GM12875 (cell line): ENCODE results near the gene LRP4.

Source experiments
- H3K4me3 ChIP-seq: one replicate; pipeline ENCODE4 v1.5.1; 2011; ENCODE audit warnings: low read depth, low read length, control low read depth
- CTCF ChIP-seq: IDR thresholded peaks from 2 replicates; pipeline ENCODE4 v1.5.1; 2011; ENCODE audit warnings: low read depth, mild to moderate bottlenecking, control low read depth, inconsistent platforms, low read length, moderate library complexity, borderline replicate concordance; ENCODE audit not compliant: insufficient read depth

The LRP4 gene

DNA sequence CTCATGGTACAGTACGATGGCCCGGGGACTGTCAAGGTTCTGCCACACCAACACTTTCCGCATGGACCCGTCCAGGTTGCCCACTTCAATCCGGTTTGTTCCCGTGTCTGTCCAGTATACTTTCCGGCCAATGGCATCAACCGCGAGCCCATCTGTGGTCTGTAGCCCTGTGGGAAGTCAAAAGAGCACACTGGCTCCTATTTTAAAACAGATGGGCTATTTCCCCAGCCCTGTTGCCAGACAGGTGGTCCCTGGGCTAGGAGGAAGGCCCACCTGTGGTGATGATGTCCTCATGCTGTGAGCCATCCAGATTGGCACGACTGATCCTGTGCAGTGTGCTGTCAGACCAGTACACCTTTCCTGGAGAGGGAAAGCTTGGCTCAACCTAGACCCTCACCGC, 41.9 kb downstream of the LRP4 start:
- H3K4me3 ChIP-seq, result no peak overlapping the region
- TF ChIP-seq CTCF, result no peak

GRCh38 chr11:46874586-46874985, 43.8 kb downstream of the LRP4 start:
- TF ChIP-seq CTCF, result no peak
- H3K4me3 ChIP-seq, result no peak overlapping the region

- H3K4me3 ChIP-seq, result no peak overlapping the region
- TF ChIP-seq CTCF, result no peak
Observed at GRCh38 chr11:46868912-46869311, 49.4 kb downstream of the LRP4 start.

DNA sequence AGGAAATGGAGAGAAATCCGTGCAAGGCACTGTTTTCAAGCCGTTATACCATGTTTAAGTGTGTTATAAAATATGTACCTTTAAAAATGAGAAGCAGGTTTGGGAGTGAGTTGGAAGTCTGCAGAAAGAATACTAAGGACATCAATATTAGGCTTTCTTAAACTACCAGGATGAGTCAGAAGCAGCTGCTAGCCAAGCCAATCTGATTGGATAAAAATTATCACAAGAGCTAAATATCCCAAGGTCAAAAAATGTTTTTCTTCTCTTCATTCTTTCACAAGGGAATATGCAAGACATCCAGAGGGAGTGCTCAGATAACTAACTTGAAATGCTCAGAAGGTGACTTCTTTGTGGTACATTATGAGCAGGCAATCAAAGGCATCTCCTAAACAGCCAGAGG, 53.0 kb downstream of the LRP4 start:
- H3K4me3 ChIP-seq, result no peak overlapping the region
- no peak for TF ChIP-seq CTCF

DNA sequence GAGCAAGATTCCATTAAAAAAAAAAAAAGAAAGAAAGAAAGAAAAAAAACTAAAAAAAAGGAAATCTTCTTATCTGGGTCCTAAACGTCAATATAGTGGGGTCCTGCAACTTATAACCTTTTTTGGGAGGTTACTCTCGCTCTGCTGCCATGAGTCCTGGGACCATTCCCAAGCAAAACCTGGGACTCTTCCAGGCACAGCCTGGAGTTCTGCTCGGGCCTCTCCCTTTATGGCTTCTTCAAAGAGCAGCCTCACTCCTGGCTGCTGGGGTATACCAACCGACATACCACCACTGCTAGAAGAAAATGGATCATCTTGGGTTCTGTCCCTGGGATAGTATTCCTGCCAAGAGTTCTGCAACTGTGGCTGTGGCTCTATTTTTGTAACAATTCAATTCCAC, 58.1 kb downstream of the LRP4 start:
- H3K4me3 ChIP-seq, result no peak overlapping the region
- no peak for TF ChIP-seq CTCF

DNA sequence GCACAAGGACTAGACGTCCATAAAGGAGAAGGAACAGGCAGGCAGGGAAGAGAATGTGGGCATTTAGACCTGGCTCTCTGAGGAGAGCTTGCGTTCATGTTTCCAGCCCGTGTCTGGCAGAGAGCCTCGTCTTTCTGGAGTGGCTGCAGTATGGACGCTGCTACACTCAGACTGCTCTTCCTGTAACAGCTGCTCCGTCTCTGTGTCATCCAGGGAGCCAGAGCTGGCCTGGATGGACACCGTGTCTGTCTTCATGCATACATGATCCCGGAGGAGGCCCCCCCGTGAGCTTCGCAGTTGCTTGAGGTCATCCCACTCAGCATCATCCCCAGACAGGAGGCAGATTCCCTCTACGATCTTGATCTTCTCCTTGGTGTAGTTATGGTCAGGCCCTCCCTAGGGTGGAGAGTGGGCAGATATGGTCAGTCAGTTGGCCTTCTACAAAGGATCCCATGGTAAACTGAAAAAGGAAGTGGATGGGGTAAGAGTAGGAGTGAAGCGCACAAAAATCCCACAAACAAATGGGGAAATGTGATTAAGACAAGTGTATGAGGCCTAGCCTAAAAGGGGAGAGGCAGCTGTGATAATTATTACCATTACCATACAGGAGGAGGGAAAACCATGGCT, 59.3 kb downstream of the LRP4 start:
- TF ChIP-seq CTCF, result no peak
- no peak overlapping the region for H3K4me3 ChIP-seq

DNA sequence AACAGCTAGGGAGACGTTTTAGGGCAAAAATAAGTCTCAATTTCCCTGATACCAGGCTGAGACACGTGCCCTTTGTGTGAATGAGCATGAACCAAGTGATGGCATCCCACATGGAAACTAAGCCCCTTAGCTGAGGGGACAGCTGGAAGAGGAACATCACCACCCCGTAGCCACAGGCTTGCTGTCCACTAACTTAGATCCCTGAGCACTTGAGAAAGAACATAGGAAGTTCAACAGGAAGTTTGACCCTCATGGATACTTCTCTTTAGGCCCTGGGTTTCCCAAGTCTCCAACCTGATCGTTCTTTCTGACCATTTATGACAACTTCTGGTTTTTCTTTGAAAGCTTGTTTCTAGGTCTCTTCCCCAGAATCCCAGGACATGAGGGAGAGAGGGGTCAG, 60.7 kb downstream of the LRP4 start:
- no peak overlapping the region for H3K4me3 ChIP-seq
- no peak for TF ChIP-seq CTCF
